GM19395 (cell line): ENCODE results near the gene MYO5B.

Experiments used
- ATAC-seq: cut with Tn5 transposase; IDR thresholded peaks from one replicate; pipeline ENCODE4 v1.9.1; 2021; ENCODE audit warnings: mild to moderate bottlenecking, moderate library complexity; ENCODE audit not compliant: unreplicated experiment

MYO5B gene

DNA sequence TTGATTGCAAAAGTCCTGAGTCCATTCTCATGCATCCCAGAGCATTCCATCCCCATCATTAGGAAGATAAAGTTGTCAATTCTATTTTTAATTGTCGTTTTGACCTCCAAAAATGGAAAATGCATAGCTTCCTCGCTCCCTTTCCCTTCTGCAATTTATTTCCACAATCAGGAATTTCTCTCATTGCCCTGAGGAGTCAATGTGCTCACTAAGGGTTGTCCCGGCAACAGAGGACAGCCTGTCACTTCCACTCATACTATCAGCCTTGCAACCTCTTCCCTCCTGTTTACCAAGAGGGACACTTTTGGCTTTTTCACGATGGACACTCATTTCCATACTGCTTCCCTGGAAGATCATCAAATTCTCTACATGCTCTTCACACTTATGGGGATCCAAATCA, 164.8 kb downstream of the MYO5B start:
- ATAC-seq, result no peak

DNA sequence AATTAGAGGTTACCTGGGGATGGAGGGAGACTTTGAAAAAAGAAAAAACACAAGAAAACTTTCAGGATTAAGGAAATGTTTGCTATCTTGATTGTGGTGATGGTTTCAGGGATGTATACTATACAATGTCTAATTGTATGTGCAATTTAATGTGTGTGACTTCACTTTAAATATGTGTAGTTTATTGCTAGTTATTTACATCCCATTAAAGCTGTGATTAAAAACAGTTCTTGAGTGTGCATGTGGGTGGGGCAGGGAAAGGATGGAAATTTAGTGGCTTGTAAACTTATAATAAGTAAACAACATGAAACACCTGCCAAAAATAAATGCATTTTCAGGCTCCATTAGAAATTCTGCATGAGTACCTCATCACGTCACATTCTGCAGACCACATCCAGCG, 167.0 kb downstream of the MYO5B start:
- no peak for ATAC-seq

DNA sequence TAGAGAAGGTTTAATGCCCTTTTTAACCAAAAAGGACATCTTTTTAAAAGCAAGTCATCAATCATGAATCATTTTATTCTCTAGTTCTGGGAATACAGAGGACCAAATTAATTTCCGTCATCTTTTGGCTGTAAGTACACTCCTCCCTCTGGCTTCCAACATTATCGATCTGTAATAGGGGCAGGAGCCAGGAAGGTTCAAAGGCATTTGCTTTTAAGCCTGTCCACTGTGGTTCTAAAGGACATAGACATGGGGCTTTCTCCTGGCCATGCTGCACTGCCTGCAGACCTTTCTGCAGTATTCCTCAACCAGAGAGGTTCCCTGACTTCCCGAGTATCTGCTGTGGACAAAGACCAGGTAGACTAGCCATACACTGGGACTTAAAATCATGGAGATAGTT, 170.5 kb downstream of the MYO5B start:
- ATAC-seq, result no peak

DNA sequence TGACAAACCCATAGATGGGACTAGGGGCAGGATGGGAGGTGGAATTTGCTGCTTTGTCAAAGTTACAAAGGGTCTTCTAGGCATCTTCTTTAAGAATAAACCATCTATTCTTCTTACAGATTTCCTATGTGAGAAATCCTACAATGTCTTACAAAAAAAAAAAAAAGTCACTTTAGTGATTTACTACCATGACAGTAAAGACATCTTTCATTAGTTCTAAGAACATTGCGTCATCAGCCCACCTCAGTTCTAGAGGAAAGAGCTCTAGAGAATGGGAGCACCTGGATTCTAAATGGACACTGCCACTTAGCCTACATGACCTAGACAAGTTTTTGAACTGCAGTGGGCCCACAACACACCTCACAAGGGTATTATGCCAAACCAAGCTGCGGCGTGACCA, 172.0 kb downstream of the MYO5B start:
- no peak for ATAC-seq

DNA sequence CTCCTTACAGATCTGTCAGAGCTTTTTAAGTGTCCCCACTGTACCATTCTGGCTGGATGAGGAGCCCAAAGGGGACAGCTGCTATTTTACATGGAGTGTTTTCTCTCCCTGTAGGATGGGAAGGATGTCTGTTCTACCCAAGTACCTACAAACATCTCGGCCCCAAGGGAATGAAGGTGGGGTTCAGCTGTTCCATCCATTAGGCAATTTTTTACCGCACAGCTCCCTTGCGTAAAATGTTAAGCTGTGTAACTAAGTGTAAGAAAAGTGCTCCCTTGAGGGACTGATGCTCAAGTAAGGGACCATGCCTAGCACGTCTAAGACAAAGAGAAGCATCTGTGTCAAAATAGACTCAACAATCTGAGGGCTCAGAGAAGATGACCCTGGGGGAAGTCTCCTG, 180.3 kb downstream of the MYO5B start:
- no peak for ATAC-seq

DNA sequence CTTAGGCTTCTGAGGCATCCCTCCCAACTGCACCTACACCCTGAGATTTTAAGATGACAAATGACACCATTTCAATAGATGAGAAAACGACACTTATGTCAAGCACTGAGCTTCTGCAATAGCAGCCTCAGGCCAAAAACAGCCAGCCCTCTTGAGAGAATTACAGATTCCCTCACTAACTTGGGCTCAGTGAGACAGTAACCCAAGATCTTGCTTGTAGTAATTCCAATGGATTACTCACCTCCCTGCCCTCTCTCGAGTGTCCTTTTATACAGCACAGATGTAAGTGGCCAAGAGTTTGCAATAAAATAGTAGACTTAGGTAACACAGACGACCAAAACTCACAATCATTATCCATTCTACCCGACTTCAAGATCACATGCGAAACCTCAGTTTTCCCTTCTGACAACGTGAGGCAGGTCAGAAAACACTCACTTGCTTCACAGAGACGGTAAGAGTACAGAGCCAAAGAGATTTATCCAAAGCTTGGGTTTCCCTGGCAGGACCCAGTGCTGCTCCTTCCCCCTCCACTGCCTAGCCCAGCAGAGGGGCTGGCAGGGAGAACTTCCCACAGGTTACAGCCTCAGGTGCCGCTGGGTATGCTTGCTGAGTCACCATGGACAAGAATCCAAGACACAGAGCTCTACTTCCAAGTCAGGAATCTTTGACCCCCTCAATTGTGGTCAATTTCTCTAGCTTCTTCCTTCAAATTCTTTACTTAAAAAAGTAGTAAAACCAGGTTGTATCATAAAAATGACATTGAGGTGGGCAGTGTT, 181.4 kb downstream of the MYO5B start:
- no peak for ATAC-seq

DNA sequence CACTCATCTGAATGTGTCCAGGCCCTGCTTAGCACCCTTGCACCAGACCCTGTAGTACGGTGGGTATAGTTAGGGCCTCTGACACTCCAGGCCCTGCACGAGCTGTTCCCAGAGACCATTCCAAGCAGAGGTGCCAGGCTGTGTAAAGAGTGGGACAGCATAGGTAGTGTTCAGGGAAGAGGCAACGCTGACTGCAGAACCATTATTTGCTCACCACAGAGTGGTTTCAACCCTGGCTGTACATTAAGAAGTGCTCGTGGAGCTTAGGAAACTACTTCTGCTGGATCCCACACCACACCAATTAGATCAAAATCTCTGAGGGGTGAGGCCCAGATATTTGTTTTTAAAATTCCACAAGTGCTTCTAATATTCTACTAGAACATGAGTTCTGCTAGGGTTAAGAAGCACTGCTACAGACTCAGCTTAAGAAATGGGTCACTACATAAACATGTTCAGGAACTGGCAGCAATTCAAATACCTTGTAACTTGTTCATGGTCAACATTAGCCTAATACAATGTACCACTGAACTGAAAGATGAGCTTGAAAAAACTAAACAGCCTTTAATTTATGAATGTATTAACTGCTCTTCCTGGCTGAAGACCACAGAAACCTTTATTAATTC, 183.0 kb downstream of the MYO5B start:
- no peak for ATAC-seq

DNA sequence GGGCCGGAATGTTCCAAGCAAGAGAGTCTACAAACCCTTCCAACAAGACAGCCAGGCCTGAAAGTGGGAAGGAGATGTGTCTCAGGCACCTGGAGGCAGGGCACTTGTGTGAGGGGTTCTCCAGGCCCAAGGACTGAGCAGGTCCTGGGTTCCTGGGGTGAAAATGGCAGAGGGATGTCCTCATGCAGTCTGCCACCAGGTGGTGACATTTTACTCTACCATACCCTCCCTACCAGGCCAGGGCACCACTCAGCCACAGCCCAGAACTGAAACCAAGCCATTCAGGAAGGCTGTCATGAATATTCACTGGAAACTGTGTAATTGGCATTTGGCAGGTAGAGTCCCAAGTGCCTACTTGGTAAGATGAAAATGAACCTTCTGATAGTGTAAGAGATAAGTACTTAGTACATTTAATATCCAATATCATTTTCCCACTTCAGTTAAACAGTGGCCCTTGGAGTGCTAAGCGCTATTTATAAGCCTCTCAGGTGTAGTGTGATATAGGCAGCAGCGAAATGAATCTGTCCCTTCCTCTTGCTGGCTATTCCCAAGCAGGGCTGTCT, 185.1 kb downstream of the MYO5B start:
- no peak for ATAC-seq

DNA sequence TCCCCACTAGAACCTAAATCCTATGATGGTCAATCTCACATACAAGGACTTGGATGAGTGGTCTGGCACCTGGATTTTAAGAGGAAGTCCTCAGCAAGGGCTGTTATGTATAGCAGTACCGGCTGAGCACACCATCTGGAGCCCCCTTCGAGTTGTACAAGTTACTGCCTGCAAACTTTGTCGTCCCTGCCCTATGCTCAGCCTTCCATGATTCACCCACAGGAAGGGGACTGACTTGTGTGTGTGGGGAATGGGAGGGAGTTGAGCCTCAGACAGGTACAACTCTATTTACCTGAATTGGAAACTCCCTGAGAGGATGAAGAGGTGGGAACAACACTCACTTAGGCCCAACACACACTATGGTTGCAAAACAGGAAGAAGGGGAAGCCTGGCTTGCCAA, 186.6 kb downstream of the MYO5B start:
- no peak for ATAC-seq

DNA sequence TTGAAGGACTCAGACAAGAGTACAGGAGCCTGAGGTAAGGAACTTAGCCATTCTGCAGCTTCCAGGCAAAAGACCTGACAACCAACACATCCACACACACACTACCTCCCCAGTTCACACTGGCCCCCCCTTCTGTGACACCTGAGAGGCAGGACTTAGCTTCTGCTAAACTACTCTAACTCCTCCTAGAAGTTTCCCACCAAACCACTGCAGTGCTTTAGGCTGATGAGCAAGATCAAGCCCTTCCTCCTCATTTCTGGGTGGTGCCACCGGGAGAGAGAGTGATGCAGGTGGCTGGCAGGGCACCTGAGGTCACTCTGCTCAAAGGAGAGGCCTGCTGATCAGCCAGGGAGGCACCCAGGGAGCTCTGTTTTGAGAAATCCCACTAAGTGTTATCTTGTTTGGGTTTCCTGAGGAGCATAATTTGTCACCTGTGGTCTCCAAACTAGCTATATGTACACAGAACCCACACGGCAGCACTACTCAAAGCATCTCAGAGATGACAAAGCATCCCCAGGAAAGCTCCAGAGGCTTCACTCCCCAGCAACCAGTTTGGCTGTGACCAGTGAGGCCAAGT, 188.4 kb downstream of the MYO5B start:
- ATAC-seq, result no peak

DNA sequence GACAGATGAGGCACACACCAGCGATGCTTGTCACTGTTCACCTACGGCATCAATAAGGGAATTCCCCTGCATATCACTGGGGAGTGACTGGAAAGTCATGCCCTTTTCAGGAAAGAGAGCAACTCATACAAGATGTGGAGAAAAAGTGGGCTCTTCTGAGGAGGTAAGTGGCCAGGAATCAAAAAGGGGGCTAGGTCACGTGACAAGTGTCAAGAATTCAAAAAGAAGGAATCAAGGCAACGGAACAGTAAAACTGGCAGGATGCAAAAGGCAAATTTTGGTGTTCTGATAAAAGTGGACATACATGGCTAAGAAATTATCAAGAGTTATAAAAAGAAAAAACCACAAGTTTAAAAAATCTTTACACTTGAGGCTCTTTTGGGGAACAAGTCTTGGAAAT, 190.9 kb downstream of the MYO5B start:
- ATAC-seq, result no peak

DNA sequence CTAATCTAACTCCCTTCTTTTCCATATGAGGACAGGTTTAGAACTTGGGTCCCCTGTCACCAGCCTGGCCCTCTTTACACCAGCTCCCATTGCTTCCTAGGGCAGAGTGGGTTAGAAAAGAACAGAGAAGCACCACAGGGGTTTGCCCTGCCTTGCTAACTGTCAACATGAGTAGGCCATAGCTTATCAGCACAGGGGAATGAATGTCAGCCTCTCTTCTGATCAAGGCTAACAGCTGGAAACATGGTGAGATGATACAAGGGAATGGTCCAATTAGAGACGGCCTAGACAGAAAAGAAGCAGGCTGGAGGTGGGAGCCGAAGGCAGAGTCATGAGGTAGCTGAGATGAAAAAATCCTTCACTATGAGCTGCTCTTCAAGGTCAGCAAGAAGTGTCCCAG, 192.2 kb downstream of the MYO5B start:
- ATAC-seq, result no peak

DNA sequence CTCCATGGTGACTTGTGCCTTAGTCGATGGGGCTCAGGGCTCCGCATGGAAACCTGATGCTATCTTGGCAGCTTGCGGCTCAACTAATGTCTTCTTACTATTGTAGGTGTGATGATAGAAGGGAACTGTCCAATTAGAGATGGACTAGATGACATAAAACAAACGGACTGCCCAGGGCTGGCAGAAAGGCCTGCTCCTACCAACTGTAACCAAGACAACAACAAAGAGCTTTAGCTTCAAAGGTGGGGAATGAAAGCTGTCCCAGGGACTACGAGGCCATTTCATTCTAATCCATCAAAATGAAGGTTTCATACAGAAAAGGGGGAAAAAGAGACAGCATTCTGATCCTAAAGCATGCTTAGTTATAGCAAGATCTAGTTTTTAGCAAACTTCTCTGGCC, 194.7 kb downstream of the MYO5B start:
- no peak for ATAC-seq

DNA sequence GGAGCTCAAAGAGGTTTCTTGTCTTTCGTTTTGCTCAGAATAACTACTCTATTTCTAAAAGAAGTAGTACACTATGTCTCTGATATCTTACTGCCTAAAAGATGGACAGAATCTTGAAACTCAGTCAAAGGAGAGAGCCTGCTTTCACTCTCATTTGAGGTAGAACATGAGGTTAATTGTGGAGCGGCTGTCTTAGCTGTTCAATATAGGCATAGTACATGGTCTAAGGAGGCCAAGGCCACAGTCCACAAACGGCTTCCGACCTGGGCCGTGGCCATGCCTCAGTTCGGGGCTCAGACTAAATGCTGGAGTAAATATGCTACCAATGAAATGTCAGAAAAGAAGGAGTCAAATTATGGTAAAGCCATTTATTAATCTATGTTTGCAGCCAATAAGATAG, 195.8 kb downstream of the MYO5B start:
- no peak for ATAC-seq

DNA sequence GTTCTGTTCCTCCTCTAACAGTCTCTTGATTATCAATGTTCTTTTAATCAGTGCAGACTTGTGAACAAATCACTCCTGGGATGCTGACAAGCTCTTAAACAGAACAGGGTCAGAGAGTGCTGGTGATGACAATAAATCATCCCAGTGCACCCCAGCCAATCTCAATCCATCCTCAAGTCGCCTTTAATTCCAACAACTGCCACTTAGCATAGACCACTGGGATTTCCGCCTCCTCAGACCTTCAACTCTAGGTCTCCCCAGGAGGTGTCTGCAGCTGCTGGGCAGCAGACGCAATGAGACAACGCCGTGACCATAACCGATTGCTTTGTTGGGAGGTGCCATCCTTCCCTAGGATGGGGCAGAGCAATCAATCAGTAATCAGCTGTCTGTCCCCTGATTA, 197.4 kb downstream of the MYO5B start:
- no peak for ATAC-seq

DNA sequence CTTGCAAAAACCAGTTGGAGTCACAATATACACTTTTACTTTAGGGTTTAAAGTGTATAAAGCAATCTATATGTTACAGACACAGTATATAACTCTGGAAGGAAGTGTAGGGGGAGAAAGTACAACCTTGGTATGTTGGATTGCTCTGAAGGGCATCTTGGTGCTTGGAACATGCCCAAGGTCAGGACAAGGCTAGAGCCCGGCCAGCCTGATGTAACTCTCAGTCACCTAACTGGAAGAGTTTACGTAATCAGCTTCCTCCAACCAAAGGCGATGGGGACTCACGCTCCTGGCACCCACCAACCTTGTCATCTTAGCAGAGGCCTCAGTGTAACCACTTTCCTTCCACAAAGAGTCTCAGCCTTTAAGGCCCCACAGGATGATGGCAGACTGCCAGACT, 200.5 kb downstream of the MYO5B start:
- no peak for ATAC-seq

DNA sequence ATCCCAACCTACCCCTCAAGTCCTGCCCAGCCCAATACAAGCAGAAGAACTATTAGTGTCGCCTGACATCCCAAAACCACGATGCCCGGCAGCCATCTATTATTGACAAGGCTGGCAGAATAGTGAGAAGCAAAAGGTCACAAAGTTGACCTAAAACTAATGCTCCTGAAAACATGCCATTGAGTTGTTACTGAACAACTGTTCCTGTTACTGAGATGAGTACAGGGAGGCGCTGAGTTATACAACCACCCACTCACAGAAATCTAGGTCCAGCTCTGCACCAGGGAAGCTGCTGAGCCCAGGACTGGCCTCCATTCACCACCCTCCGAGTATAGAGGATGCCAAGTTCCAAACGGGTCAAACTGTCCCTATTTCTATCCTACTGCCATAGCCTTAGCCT, 201.6 kb downstream of the MYO5B start:
- no peak for ATAC-seq

DNA sequence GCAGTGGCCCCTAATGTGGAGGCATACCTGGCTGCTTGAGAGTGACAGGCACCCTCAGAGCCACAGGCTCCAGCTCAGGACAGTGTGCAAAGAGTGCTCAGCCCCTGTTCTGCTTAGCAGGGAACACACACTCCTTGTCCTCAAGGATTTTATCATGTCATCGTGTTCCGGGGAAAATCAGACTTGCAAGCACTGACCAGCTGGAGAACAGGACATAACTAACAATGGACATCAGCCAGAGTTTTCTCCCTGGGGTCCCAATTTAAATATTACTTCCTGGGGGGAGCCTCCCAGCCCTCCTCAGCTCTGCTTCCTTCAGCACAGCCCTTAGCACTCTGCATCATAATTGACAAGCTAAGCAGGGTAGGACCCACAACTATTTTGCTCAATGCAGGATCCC, 206.2 kb downstream of the MYO5B start:
- no peak for ATAC-seq

DNA sequence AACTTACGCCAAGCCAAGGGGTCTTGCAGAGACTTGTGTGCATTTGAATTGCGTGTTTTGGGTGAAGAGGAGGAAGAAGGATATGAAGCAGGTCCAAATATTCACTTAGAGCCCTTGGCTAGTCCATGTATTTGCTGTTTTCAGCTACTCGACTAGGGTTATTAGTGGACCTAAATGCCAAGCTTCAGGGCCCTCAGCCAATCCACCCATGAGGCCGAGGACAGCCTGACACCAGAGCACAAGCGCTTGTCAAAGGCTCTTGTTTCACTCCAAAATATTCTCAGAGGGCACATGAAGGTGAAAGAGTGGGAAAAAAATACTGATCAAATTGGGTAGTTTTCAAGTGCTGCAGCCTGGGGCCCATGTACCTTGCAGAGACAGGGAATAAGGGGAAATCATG, 206.8 kb downstream of the MYO5B start:
- no peak for ATAC-seq

DNA sequence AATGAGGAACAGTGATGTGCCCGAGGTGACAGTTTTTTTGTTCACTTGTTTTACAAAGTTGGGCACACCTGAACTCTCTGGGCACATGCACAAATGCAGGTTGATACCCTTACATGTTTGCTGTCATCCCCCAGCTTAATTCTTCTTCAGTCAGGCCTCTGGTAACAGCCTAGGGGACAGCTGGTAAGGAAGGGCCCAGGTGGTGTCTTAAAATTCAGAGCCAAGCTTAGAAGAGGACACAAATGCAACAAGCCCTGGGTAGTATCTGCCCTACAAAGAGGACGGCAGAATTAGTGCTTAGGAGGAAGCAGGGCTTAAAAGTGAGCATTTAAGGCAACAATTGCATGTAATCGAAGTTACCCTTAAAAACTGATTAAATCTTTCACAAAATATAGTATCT, 209.7 kb downstream of the MYO5B start:
- ATAC-seq, result no peak

DNA sequence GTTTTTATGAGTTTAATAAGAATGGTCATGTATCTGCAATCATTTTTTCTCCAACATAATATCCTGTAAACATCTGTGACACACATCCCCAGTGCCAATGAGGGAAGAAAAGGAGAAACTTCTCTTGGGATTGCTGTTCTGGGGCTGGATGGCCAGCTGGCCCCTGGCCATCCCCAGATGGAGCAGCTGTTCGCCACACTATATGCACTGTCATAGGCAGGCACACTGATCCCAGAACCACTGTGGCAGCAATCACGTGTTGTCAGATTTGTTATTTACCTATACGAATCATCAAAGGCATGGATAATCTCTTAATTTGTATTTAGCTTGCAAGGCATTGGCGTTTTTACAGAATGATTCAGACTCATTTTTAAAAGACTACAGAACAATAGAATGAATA, 214.1 kb downstream of the MYO5B start:
- no peak for ATAC-seq
